Immature natural killer cell (primary cell): ENCODE data around the gene KRTAP10-6. TPM values are rescaled to one million over a fixed set of nuclear protein-coding genes. Genes with fewer than 3 reads are reported as not detected.
"Not testable (repeated sequence)": the region's sequence is repeated elsewhere in the genome, so short reads cannot be mapped to it uniquely, and the experiment has no call there.

ENCODE experiments used
- DNase-seq, 3 donors: peaks; one replicate each; pipeline ENCODE4 v3.0.0; 2022; ENCODE audit warnings: mixed read lengths in 1 of 3
- H3K27ac Mint-ChIP-seq, 6 donors: one replicate each; pipeline ENCODE4 v1.8.0; 2020; ENCODE audit warnings: mixed read lengths in 6 of 6, mild to moderate bottlenecking in 5 of 6, inconsistent platforms in 4 of 6, moderate library complexity in 3 of 6
- H3K27me3 Mint-ChIP-seq, 3 donors: one replicate each; pipeline ENCODE4 v1.8.0; 2020 to 2021; ENCODE audit warnings: low read depth in 3 of 3, mild to moderate bottlenecking in 3 of 3, mixed read lengths in 3 of 3, moderate library complexity in 3 of 3, inconsistent platforms in 1 of 3
- H3K36me3 Mint-ChIP-seq, 3 donors: one replicate each; pipeline ENCODE4 v1.8.0; 2020; ENCODE audit warnings: mixed read lengths in 3 of 3, inconsistent platforms in 2 of 3, mild to moderate bottlenecking in 2 of 3
- H3K4me1 Mint-ChIP-seq, 2 donors: one replicate each; pipeline ENCODE4 v1.8.0; 2020; ENCODE audit warnings: inconsistent platforms in 2 of 2, mild to moderate bottlenecking in 2 of 2, mixed read lengths in 2 of 2, moderate library complexity in 1 of 2
- H3K4me3 Mint-ChIP-seq, 5 donors: one replicate each; pipeline ENCODE4 v1.8.0; 2020; ENCODE audit warnings: mild to moderate bottlenecking in 5 of 5, mixed read lengths in 5 of 5, inconsistent platforms in 3 of 5, moderate library complexity in 3 of 5
- H3K9me3 Mint-ChIP-seq, 6 donors: one replicate each; pipeline ENCODE4 v1.8.0; 2020; ENCODE audit warnings: mild to moderate bottlenecking in 6 of 6, mixed read lengths in 6 of 6, inconsistent platforms in 4 of 6, moderate library complexity in 3 of 6
- polyA plus RNA-seq, 3 donors: library from polyadenylated mRNA; unstranded; fragments of 300-500 nt; fragmentation: Illumina TruSeq; gene quantifications; one replicate each; pipeline ENCODE4 v1.2.3, GENCODE V29; 2021

The KRTAP10-6 gene
- polyA plus RNA-seq, 3 donors from 2014 or later, result not detected

- Mint-ChIP-seq H3K4me3 (peak overlapping the region; percentile 38 to 70 (median 64)), H3K27ac (peak overlapping the region; percentile 39 to 92 (median 58)), H3K4me1 (peaks cover 57 to 68% of the 10 kb centered on the region in 2 donors), H3K27me3 (peaks cover 2 to 10% (median 6%) of the 10 kb centered on the region in 3 donors), H3K9me3 (peaks cover 25 to 51% (median 45%) of the 10 kb centered on the region in 6 donors), H3K36me3 (peaks cover 29 to 40% (median 34%) of the 10 kb centered on the region in 3 donors)
- not testable (repeated sequence) for DNase-seq
Observed at GRCh38 chr21:44627181-44627822, 35.0 kb upstream of the KRTAP10-6 start.

- no peak for DNase-seq
- peaks cover 57 to 70% of the 10 kb centered on the region in 2 donors for H3K4me1 Mint-ChIP-seq
- peak within 1 kb of the TSS; percentile 51 to 78 (median 68) for H3K4me3 Mint-ChIP-seq
- H3K27ac Mint-ChIP-seq, result peak within 1 kb of the TSS; percentile 56 to 92 (median 82)
- H3K9me3 Mint-ChIP-seq, result peaks cover 19 to 45% (median 39%) of the 10 kb centered on the region in 6 donors
- H3K27me3 Mint-ChIP-seq, result peaks cover 2 to 10% (median 6%) of the 10 kb centered on the region in 3 donors
- H3K36me3 Mint-ChIP-seq, result peaks cover 23 to 36% (median 28%) of the 10 kb centered on the region in 3 donors
Observed at GRCh38 chr21:44626673-44627143, 34.4 kb upstream of the KRTAP10-6 start, which contains the start of gene KRTAP10-9. Gene KRTAP10-9 (plus strand): TSS chr21:44627093. CDS start chr21:44627172, 79 bp downstream.

GRCh38 chr21:44626262-44626661 is 34.0 kb upstream of the KRTAP10-6 start:
- peak overlapping the region; percentile 51 to 78 (median 68) for H3K4me3 Mint-ChIP-seq
- H3K27ac Mint-ChIP-seq, result peak overlapping the region; percentile 56 to 92 (median 82)
- H3K27me3 Mint-ChIP-seq, result peaks cover 2 to 9% (median 6%) of the 10 kb centered on the region in 3 donors
- peaks cover 57 to 69% of the 10 kb centered on the region in 2 donors for H3K4me1 Mint-ChIP-seq
- peaks cover 18 to 41% (median 36%) of the 10 kb centered on the region in 6 donors for H3K9me3 Mint-ChIP-seq
- peak; percentile 71 to 84 (median 71) for DNase-seq
- H3K36me3 Mint-ChIP-seq, result peaks cover 19 to 32% (median 25%) of the 10 kb centered on the region in 3 donors

GRCh38 chr21:44625756-44626155 is 33.5 kb upstream of the KRTAP10-6 start:
- DNase-seq, result no peak

GRCh38 chr21:44623575-44623974 is 31.3 kb upstream of the KRTAP10-6 start:
- Mint-ChIP-seq H3K36me3 (peaks cover 24 to 40% (median 31%) of the 10 kb centered on the region in 3 donors), H3K4me3 (no peak overlapping the region), H3K4me1 (peaks cover 57 to 64% of the 10 kb centered on the region in 2 donors), H3K27me3 (peaks cover 2 to 8% (median 5%) of the 10 kb centered on the region in 3 donors), H3K9me3 (peaks cover 21 to 43% (median 37%) of the 10 kb centered on the region in 6 donors), H3K27ac (no peak overlapping the region)
- no peak for DNase-seq

More at GRCh38 chr21:44625756-44626155, 33.5 kb upstream of the KRTAP10-6 start:
- peaks cover 15 to 37% (median 31%) of the 10 kb centered on the region in 6 donors for H3K9me3 Mint-ChIP-seq
- H3K4me1 Mint-ChIP-seq, result peaks cover 53 to 67% of the 10 kb centered on the region in 2 donors
- H3K27me3 Mint-ChIP-seq, result peaks cover 2 to 9% (median 7%) of the 10 kb centered on the region in 3 donors
- H3K4me3 Mint-ChIP-seq, result peak overlapping the region; percentile 51 to 78 (median 68)
- H3K27ac Mint-ChIP-seq, result peak overlapping the region; percentile 56 to 92 (median 82)
- H3K36me3 Mint-ChIP-seq, result peaks cover 15 to 29% (median 20%) of the 10 kb centered on the region in 3 donors

- Mint-ChIP-seq H3K27ac (peak overlapping the region; percentile 77 to 95 (median 94)), H3K4me3 (peak overlapping the region in 4 of 5 donors; percentile 13 to 70 (median 35)), H3K36me3 (peaks cover 24 to 40% (median 31%) of the 10 kb centered on the region in 3 donors), H3K27me3 (peaks cover 2 to 8% (median 6%) of the 10 kb centered on the region in 3 donors), H3K4me1 (peaks cover 42 to 50% of the 10 kb centered on the region in 2 donors), H3K9me3 (peaks cover 21 to 43% (median 36%) of the 10 kb centered on the region in 6 donors)
- DNase-seq, result no peak
Observed at GRCh38 chr21:44619886-44620285, 27.6 kb upstream of the KRTAP10-6 start.

GRCh38 chr21:44618909-44619308 is 26.6 kb upstream of the KRTAP10-6 start:
- Mint-ChIP-seq H3K27ac (peak overlapping the region; percentile 77 to 95 (median 94)), H3K27me3 (peaks cover 2 to 6% (median 6%) of the 10 kb centered on the region in 3 donors), H3K9me3 (peaks cover 15 to 35% (median 27%) of the 10 kb centered on the region in 6 donors), H3K36me3 (peaks cover 21 to 33% (median 24%) of the 10 kb centered on the region in 3 donors), H3K4me3 (peak overlapping the region; percentile 59 to 77 (median 73)), H3K4me1 (peaks cover 38 to 41% of the 10 kb centered on the region in 2 donors)
- peak; percentile 53 to 71 (median 58) for DNase-seq

- Mint-ChIP-seq H3K4me3 (peak overlapping the region; percentile 59 to 77 (median 73)), H3K27me3 (peaks cover 2 to 6% (median 5%) of the 10 kb centered on the region in 3 donors), H3K4me1 (peaks cover 38 to 40% of the 10 kb centered on the region in 2 donors), H3K27ac (peak overlapping the region; percentile 77 to 95 (median 94)), H3K9me3 (peaks cover 11 to 31% (median 23%) of the 10 kb centered on the region in 6 donors), H3K36me3 (peaks cover 17 to 29% (median 21%) of the 10 kb centered on the region in 3 donors)
- DNase-seq, result peak; percentile 12 to 41 (median 25)
Observed at GRCh38 chr21:44618504-44618903, 26.2 kb upstream of the KRTAP10-6 start.

- H3K9me3 Mint-ChIP-seq, result peaks cover 7 to 20% (median 18%) of the 10 kb centered on the region in 6 donors
- no peak for DNase-seq
- peaks cover 36 to 43% of the 10 kb centered on the region in 2 donors for H3K4me1 Mint-ChIP-seq
- H3K27me3 Mint-ChIP-seq, result peaks cover 0 to 6% (median 3%) of the 10 kb centered on the region in 3 donors
- no peak overlapping the region for H3K4me3 Mint-ChIP-seq
- peaks cover 13 to 19% (median 19%) of the 10 kb centered on the region in 3 donors for H3K36me3 Mint-ChIP-seq
- peak overlapping the region in 1 of 6 donors; percentile 44 for H3K27ac Mint-ChIP-seq
Observed at GRCh38 chr21:44617071-44617501, 24.8 kb upstream of the KRTAP10-6 start.

- H3K9me3 Mint-ChIP-seq, result peaks cover 7 to 21% (median 19%) of the 10 kb centered on the region in 6 donors
- no peak for DNase-seq
- H3K27ac Mint-ChIP-seq, result no peak overlapping the region
- no peak overlapping the region for H3K4me3 Mint-ChIP-seq
- peaks cover 13 to 20% (median 19%) of the 10 kb centered on the region in 3 donors for H3K36me3 Mint-ChIP-seq
- H3K27me3 Mint-ChIP-seq, result peaks cover 0 to 6% (median 6%) of the 10 kb centered on the region in 3 donors
- peaks cover 36 to 43% of the 10 kb centered on the region in 2 donors for H3K4me1 Mint-ChIP-seq
Observed at GRCh38 chr21:44616591-44616926, 24.3 kb upstream of the KRTAP10-6 start.

- DNase-seq, result no peak
- peaks cover 12 to 25% (median 22%) of the 10 kb centered on the region in 6 donors for H3K9me3 Mint-ChIP-seq
- H3K36me3 Mint-ChIP-seq, result peaks cover 18 to 25% (median 19%) of the 10 kb centered on the region in 3 donors
- no peak overlapping the region for H3K27ac Mint-ChIP-seq
- peaks cover 36 to 43% of the 10 kb centered on the region in 2 donors for H3K4me1 Mint-ChIP-seq
- no peak overlapping the region for H3K4me3 Mint-ChIP-seq
- H3K27me3 Mint-ChIP-seq, result peaks cover 0 to 6% (median 6%) of the 10 kb centered on the region in 3 donors
Observed at GRCh38 chr21:44615911-44616590, 23.7 kb upstream of the KRTAP10-6 start.

- peaks cover 31 to 38% of the 10 kb centered on the region in 2 donors for H3K4me1 Mint-ChIP-seq
- DNase-seq, result no peak
- peaks cover 0 to 6% (median 2%) of the 10 kb centered on the region in 3 donors for H3K27me3 Mint-ChIP-seq
- no peak overlapping the region for H3K4me3 Mint-ChIP-seq
- H3K36me3 Mint-ChIP-seq, result peaks cover 14 to 25% (median 21%) of the 10 kb centered on the region in 3 donors
- peaks cover 17 to 27% (median 25%) of the 10 kb centered on the region in 6 donors for H3K9me3 Mint-ChIP-seq
- H3K27ac Mint-ChIP-seq, result no peak overlapping the region
Observed at GRCh38 chr21:44615466-44615865, 23.2 kb upstream of the KRTAP10-6 start.

- no peak for DNase-seq
- H3K9me3 Mint-ChIP-seq, result peaks cover 14 to 26% (median 24%) of the 10 kb centered on the region in 6 donors
- peaks cover 28 to 34% of the 10 kb centered on the region in 2 donors for H3K4me1 Mint-ChIP-seq
- no peak overlapping the region for H3K4me3 Mint-ChIP-seq
- peak overlapping the region in 1 of 6 donors; percentile 29 for H3K27ac Mint-ChIP-seq
- peaks cover 11 to 22% (median 19%) of the 10 kb centered on the region in 3 donors for H3K36me3 Mint-ChIP-seq
- H3K27me3 Mint-ChIP-seq, result peaks cover 0 to 6% (median 2%) of the 10 kb centered on the region in 3 donors
Observed at GRCh38 chr21:44614961-44615391, 22.7 kb upstream of the KRTAP10-6 start.
